VCaP (cell line): ENCODE measurements around the gene GPATCH8.

Source experiments
- H3K27ac ChIP-seq: fragments of 450-650 bp; 2 replicates; pipeline ENCODE4 v1.5.1; 2017
- CTCF ChIP-seq: fragments of 450-650 bp; conservative IDR thresholded peaks from 2 replicates; pipeline ENCODE4 v1.5.1; 2017; ENCODE audit warnings: mild to moderate bottlenecking, moderate library complexity

Gene GPATCH8

GRCh38 chr17:44414394-44415155, 88.6 kb downstream of the GPATCH8 start:
- H3K27ac ChIP-seq: no peak overlapping the region
- TF ChIP-seq CTCF: no peak

GRCh38 chr17:44409309-44410028, 93.7 kb downstream of the GPATCH8 start:
- no peak overlapping the region for H3K27ac ChIP-seq
- peak; percentile 29; the same call in 1 of the 2 replicates for TF ChIP-seq CTCF

- no peak for TF ChIP-seq CTCF
- no peak overlapping the region for H3K27ac ChIP-seq
Observed at GRCh38 chr17:44408786-44409185, 94.4 kb downstream of the GPATCH8 start.

- H3K27ac ChIP-seq: no peak overlapping the region
- no peak for TF ChIP-seq CTCF
Observed at GRCh38 chr17:44402564-44403172, 100.5 kb downstream of the GPATCH8 start.

GRCh38 chr17:44400226-44400847, 102.9 kb downstream of the GPATCH8 start:
- H3K27ac ChIP-seq: no peak overlapping the region
- peak; percentile 78 for TF ChIP-seq CTCF

- no peak for TF ChIP-seq CTCF
- no peak overlapping the region for H3K27ac ChIP-seq
Observed at GRCh38 chr17:44398692-44399691, 104.2 kb downstream of the GPATCH8 start.
